D721Med (cell line): ENCODE results near the gene LSG1.
"Not testable (repeated sequence)": the region's sequence is repeated elsewhere in the genome, so short reads cannot be mapped to it uniquely, and the experiment has no call there.

Experiments
- DNase-seq: peaks from one replicate; pipeline ENCODE4 v3.0.0; 2011; ENCODE audit warnings: low spot score; ENCODE audit not compliant: insufficient read length
- FAIRE-seq: peaks from 2 replicates; lab custom pipeline; 2011; peaks lifted over from hg19 to GRCh38; lab: Jason Lieb, UNC
- TF ChIP-seq, protein P1 (sequence below): IDR thresholded peaks from 2 replicates; pipeline ENCODE4 v1.5.1; 2012; ENCODE audit warnings: mild to moderate bottlenecking, control low read depth; ENCODE audit not compliant: insufficient read depth; ENCODE audit errors: missing control alignments

The LSG1 gene

GRCh38 chr3:194631696-194632095, 40.3 kb downstream of the LSG1 start:
- no peak for FAIRE-seq
- TF ChIP-seq, protein P1, sequence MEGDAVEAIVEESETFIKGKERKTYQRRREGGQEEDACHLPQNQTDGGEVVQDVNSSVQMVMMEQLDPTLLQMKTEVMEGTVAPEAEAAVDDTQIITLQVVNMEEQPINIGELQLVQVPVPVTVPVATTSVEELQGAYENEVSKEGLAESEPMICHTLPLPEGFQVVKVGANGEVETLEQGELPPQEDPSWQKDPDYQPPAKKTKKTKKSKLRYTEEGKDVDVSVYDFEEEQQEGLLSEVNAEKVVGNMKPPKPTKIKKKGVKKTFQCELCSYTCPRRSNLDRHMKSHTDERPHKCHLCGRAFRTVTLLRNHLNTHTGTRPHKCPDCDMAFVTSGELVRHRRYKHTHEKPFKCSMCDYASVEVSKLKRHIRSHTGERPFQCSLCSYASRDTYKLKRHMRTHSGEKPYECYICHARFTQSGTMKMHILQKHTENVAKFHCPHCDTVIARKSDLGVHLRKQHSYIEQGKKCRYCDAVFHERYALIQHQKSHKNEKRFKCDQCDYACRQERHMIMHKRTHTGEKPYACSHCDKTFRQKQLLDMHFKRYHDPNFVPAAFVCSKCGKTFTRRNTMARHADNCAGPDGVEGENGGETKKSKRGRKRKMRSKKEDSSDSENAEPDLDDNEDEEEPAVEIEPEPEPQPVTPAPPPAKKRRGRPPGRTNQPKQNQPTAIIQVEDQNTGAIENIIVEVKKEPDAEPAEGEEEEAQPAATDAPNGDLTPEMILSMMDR: no peak
- DNase-seq: no peak

GRCh38 chr3:194630681-194631080, 41.3 kb downstream of the LSG1 start:
- not testable (repeated sequence) for FAIRE-seq, DNase-seq

GRCh38 chr3:194624956-194625355, 47.0 kb downstream of the LSG1 start:
- no peak for DNase-seq
- TF ChIP-seq, protein P1: no peak
- FAIRE-seq: no peak

DNA sequence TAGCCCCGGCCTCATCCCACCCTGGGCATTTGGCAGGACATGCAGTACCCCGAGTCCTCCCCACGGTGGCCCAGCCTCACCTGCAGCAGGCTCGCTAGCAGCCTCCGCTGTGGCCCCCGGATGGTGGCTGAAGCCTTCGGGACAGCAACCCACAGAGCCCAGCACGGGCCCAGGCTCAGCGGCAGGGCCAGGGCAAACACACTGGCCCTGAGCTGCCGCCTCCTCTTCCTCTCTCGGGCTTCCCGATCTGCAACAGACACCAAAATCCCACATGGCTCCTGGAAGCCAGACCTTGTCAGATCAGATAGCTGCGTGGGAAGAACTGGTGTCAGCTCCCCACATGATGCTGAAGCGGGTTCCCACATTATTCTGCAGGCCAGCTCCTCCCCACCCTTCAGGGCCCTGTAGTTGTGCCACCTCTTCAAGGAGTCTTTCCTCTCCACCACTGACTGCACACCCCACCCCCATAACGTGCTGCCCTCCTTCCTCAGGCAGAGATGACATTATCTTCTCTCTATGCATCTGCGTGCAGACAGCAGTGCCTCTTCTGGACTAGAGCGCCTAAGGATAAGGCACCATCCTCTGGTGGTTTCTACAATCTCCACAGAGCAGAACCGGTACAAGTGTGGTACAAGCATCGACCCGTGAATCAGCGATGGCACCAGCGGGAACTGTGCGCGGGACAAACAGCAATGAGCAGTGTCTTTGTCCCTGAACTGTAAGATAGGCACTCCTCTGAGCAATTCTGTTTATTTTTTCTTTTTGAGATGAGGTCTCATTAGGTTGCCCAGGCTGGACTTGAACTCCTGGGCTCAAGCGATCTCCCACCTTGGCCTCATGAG, 48.3 kb downstream of the LSG1 start:
- TF ChIP-seq, protein P1: no peak
- DNase-seq (no peak), FAIRE-seq (no peak)

DNA sequence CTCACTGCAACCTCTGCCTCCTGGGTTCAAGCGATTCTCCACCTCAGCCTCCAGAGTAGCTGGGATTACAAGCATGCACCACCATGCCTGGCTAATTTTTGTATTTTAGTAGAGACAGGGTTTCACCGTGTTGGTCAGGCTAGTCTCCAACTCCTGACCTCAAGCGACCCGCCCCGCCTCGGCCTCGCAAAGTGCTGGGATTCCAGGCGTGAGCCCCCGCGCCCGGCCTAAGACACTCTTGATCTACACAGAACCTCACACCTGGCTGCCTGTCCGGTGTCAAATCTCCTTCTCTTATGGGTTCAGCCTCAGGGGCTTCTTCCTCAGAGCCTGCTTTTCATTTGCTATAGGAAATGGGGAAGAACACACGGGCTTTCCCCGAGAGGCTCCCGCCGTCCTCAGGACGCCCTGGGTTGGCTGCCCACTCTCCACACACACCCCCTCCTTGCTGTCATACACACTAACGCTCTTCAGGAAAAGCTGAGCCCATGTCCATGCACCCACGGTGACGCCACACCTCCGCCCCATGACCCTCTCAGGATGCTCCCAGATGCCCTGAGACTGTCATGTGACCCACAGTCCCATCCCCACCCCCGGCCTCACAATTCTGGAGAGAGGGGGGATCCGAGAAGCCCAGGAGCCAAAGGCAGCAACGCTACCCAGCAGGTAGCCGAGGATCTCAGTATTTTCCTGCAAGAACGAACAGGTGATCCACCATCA, 49.2 kb downstream of the LSG1 start:
- TF ChIP-seq, protein P1: no peak
- DNase-seq: no peak
- no peak for FAIRE-seq

DNA sequence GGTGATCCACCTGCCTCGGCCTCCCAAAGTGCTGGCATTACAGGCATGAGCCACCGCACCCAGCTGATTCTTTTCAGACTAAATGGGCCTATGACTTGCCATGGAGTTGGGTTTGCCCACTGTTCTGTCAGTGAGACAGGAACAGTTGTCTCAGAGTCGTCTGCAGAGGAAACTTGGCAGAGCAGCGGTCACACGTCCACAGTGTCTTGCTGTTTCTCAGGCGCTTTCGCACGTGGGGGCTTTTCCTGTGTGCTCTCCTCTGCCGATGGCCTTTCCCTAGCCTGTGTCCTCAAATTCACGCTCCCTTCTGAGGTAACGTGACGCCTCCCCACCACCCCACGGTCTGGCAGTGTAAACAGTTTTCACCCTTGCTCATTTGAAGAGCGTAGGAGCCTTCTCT, 50.0 kb downstream of the LSG1 start:
- TF ChIP-seq, protein P1: no peak
- no peak for DNase-seq
- no peak for FAIRE-seq

DNA sequence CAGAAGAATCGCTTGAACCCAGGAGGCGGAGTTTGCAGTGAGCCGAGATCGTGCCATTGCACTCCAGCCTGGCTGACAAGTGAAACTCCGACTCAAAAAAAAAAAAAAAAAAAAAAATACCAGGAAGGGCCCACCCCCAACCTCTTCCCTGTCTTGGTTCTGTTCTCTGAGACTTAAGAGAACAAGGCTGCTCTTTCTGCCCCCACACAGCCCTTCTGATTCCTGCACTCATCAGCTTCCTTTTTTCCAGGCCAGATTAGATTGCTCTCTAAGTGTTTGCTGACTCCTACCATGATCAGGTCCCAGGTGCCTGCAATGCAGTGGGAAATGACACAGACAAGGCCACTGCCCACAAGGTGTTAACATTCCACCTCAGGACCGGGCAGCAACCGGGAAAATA, 51.8 kb downstream of the LSG1 start:
- TF ChIP-seq, protein P1: no peak
- FAIRE-seq: no peak
- no peak for DNase-seq
